Osteocyte (in vitro differentiated cells): ENCODE results near the gene C1orf210. TPM values are rescaled to one million over a fixed set of nuclear protein-coding genes. Genes with fewer than 3 reads are reported as not detected.

Experiments used
- DNase-seq: peaks from one replicate; pipeline ENCODE4 v3.0.0; 2021; ENCODE audit warnings: mixed read lengths; ENCODE audit not compliant: unreplicated experiment; ENCODE audit errors: extremely low spot score
- H3K27ac Mint-ChIP-seq: one replicate; pipeline ENCODE4 v1.8.0; 2021; ENCODE audit warnings: mild to moderate bottlenecking, mixed read lengths; ENCODE audit not compliant: unreplicated experiment
- H3K27me3 Mint-ChIP-seq: one replicate; pipeline ENCODE4 v1.8.0; 2021; ENCODE audit warnings: mixed read lengths; ENCODE audit not compliant: unreplicated experiment
- H3K36me3 Mint-ChIP-seq: one replicate; pipeline ENCODE4 v1.8.0; 2021; ENCODE audit warnings: mixed read lengths; ENCODE audit not compliant: unreplicated experiment
- H3K4me1 Mint-ChIP-seq: one replicate; pipeline ENCODE4 v1.8.0; 2021; ENCODE audit warnings: mixed read lengths; ENCODE audit not compliant: unreplicated experiment
- H3K4me3 Mint-ChIP-seq: one replicate; pipeline ENCODE4 v1.8.0; 2021; ENCODE audit warnings: mild to moderate bottlenecking, moderate library complexity, mixed read lengths; ENCODE audit not compliant: unreplicated experiment
- H3K9me3 Mint-ChIP-seq: one replicate; pipeline ENCODE4 v1.8.0; 2021; ENCODE audit warnings: mixed read lengths; ENCODE audit not compliant: unreplicated experiment
- CTCF ChIP-seq: fragments of 200-600 bp; sonication (generic); IDR thresholded peaks from 2 replicates; pipeline ENCODE4 v1.5.0; 2021; ENCODE audit warnings: antibody characterized with exemption, mild to moderate bottlenecking, moderate library complexity
- total RNA-seq: library from RNA; stranded (reverse); gene quantifications from 2 replicates; pipeline ENCODE4 v1.2.1, GENCODE V29; 2021

The C1orf210 gene
- total RNA-seq, 1 donor from 2014 or later, result not detected

GRCh38 chr1:43299101-43299500 is 13.7 kb upstream of the C1orf210 start:
- TF ChIP-seq CTCF, result no peak
- no peak for DNase-seq
- H3K9me3 Mint-ChIP-seq, result no peaks in the 10 kb centered on the region
- H3K27ac Mint-ChIP-seq, result no peak overlapping the region
- H3K4me1 Mint-ChIP-seq, result peaks cover 27% of the 10 kb centered on the region
- no peaks in the 10 kb centered on the region for H3K27me3 Mint-ChIP-seq
- no peak overlapping the region for H3K4me3 Mint-ChIP-seq
- H3K36me3 Mint-ChIP-seq, result no peaks in the 10 kb centered on the region

- TF ChIP-seq CTCF, result no peak
- Mint-ChIP-seq H3K36me3 (no peaks in the 10 kb centered on the region), H3K9me3 (no peaks in the 10 kb centered on the region), H3K27me3 (no peaks in the 10 kb centered on the region), H3K27ac (no peak overlapping the region), H3K4me1 (peaks cover 33% of the 10 kb centered on the region), H3K4me3 (no peak overlapping the region)
- no peak for DNase-seq
These were observed 12.7 kb upstream of the C1orf210 start for GRCh38 chr1:43298055-43298454.

DNA sequence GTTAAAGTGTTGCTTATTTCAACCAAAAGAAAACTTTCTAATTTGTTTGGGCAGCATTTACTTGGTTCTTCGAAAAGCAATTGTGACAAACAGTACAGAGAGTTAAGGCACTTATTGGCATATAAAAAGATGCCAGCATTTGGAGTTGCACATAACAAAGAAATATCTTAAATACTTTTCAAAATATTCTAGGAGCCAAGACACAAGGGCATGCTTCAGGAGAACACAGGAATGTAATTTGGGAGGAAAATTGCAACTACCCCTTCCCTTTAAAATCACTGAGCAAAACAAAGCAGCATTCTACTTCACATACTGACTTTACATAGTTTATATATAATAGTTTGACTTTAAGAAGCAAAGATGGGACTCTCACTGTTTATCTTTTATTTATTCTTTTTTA is 10.8 kb upstream of the C1orf210 start:
- H3K27me3 Mint-ChIP-seq, result no peaks in the 10 kb centered on the region
- TF ChIP-seq CTCF, result no peak
- peaks cover 35% of the 10 kb centered on the region for H3K4me1 Mint-ChIP-seq
- H3K9me3 Mint-ChIP-seq, result no peaks in the 10 kb centered on the region
- DNase-seq, result no peak
- no peak overlapping the region for H3K4me3 Mint-ChIP-seq
- peak overlapping the region; percentile 48 for H3K27ac Mint-ChIP-seq
- no peaks in the 10 kb centered on the region for H3K36me3 Mint-ChIP-seq

DNA sequence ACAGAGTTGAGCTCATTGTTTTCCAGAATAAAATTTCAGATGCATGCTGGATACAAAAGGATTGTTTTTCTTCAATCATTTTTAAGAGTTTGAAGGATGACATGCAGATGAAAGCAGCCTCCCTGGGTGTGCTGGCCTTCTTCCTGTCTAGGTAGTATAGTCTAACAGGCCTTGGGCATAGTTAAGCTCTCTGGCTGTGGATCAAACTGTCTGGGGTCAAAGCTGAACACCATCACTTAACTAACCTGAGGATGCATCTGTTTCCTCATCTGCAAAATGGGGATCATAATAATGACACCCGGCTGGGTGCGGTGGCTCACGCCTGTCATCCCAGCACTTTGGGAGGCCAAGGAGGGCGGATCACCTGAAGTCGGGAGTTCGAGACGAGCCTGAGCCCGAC is 9.4 kb upstream of the C1orf210 start:
- Mint-ChIP-seq H3K36me3 (no peaks in the 10 kb centered on the region), H3K4me1 (peaks cover 35% of the 10 kb centered on the region), H3K4me3 (no peak overlapping the region), H3K9me3 (no peaks in the 10 kb centered on the region), H3K27ac (no peak overlapping the region), H3K27me3 (no peaks in the 10 kb centered on the region)
- no peak for TF ChIP-seq CTCF
- DNase-seq, result no peak

- Mint-ChIP-seq H3K27ac (no peak overlapping the region), H3K9me3 (no peaks in the 10 kb centered on the region), H3K4me1 (peaks cover 35% of the 10 kb centered on the region), H3K36me3 (no peaks in the 10 kb centered on the region), H3K4me3 (no peak overlapping the region), H3K27me3 (no peaks in the 10 kb centered on the region)
- TF ChIP-seq CTCF, result no peak
- DNase-seq, result no peak
These were observed 8.7 kb upstream of the C1orf210 start for GRCh38 chr1:43293896-43294760.
